ENCODE measurements around the gene PAPSS2.

Gene PAPSS2

GRCh38 chr10:87650838-87651589 lies 8.7 kb upstream of the PAPSS2 start:
- no peaks in the 10 kb centered on the region for H3K27me3 ChIP-seq (ENCODE audit: insufficient read depth, poor library complexity, severe bottlenecking)
- no peak for DNase-seq (ENCODE audit: low read depth in 1 of 2, low spot score in 1 of 2)
- no peak for TF ChIP-seq SPI1 (IDR thresholded peaks at IDR 0.05; ENCODE audit: borderline replicate concordance, low read depth)
- TF ChIP-seq GABPA (IDR thresholded peaks at IDR 0.05; ENCODE audit: low read depth) = no peak
- TF ChIP-seq POLR2AphosphoS5 (IDR thresholded peaks at IDR 0.05; ENCODE audit: low read depth) = no peak
- H3K27ac ChIP-seq (replicated peaks) = no peak overlapping the region
- H3K4me3 ChIP-seq (replicated peaks; ENCODE audit: insufficient read depth, low read length) = no peak overlapping the region

- DNase-seq (ENCODE audit: low read depth in 1 of 2, low spot score in 1 of 2) = no peak
- TF ChIP-seq SPI1 (IDR thresholded peaks at IDR 0.05; ENCODE audit: borderline replicate concordance, low read depth) (no peak), POLR2AphosphoS5 (IDR thresholded peaks at IDR 0.05; ENCODE audit: low read depth) (no peak), REST (IDR thresholded peaks at IDR 0.05; ENCODE audit: insufficient replicate concordance, low read depth) (no peak), GABPA (IDR thresholded peaks at IDR 0.05; ENCODE audit: low read depth) (no peak), CTCF (IDR thresholded peaks at IDR 0.05; ENCODE audit: insufficient read depth, low read length) (no peak)
- Histone ChIP-seq H3K27ac (replicated peaks) (no peak overlapping the region), H3K27me3 (ENCODE audit: insufficient read depth, poor library complexity, severe bottlenecking) (no peaks in the 10 kb centered on the region), H3K4me3 (replicated peaks; ENCODE audit: insufficient read depth, low read length) (no peak overlapping the region)
Observed at GRCh38 chr10:87651801-87652200, 7.9 kb upstream of the PAPSS2 start.

GRCh38 chr10:87652261-87652660 lies 7.4 kb upstream of the PAPSS2 start:
- no peak overlapping the region for H3K4me3 ChIP-seq (replicated peaks; ENCODE audit: insufficient read depth, low read length)
- no peak overlapping the region for H3K27ac ChIP-seq (replicated peaks)
- H3K27me3 ChIP-seq (ENCODE audit: insufficient read depth, poor library complexity, severe bottlenecking) = no peaks in the 10 kb centered on the region
- DNase-seq (ENCODE audit: low read depth in 1 of 2, low spot score in 1 of 2) = no peak
- no peak for TF ChIP-seq SPI1 (IDR thresholded peaks at IDR 0.05; ENCODE audit: borderline replicate concordance, low read depth)
- no peak for TF ChIP-seq POLR2AphosphoS5 (IDR thresholded peaks at IDR 0.05; ENCODE audit: low read depth)
- no peak for TF ChIP-seq GABPA (IDR thresholded peaks at IDR 0.05; ENCODE audit: low read depth)
- no peak for TF ChIP-seq REST (IDR thresholded peaks at IDR 0.05; ENCODE audit: insufficient replicate concordance, low read depth)
- no peak for TF ChIP-seq CTCF (IDR thresholded peaks at IDR 0.05; ENCODE audit: insufficient read depth, low read length)

GRCh38 chr10:87654212-87654611 lies 5.5 kb upstream of the PAPSS2 start:
- Histone ChIP-seq H3K27ac (replicated peaks) (no peak overlapping the region), H3K4me3 (replicated peaks; ENCODE audit: insufficient read depth, low read length) (no peak overlapping the region), H3K27me3 (ENCODE audit: insufficient read depth, poor library complexity, severe bottlenecking) (no peaks in the 10 kb centered on the region)
- no peak for TF ChIP-seq POLR2AphosphoS5 (IDR thresholded peaks at IDR 0.05; ENCODE audit: low read depth)
- TF ChIP-seq SPI1 (IDR thresholded peaks at IDR 0.05; ENCODE audit: borderline replicate concordance, low read depth) = no peak
- TF ChIP-seq GABPA (IDR thresholded peaks at IDR 0.05; ENCODE audit: low read depth) = no peak
- no peak for TF ChIP-seq CTCF (IDR thresholded peaks at IDR 0.05; ENCODE audit: insufficient read depth, low read length)
- no peak for TF ChIP-seq REST (IDR thresholded peaks at IDR 0.05; ENCODE audit: insufficient replicate concordance, low read depth)
- no peak for DNase-seq (ENCODE audit: low read depth in 1 of 2, low spot score in 1 of 2)

Data from HL-60 (cell line).